LNCAP (cell line): ENCODE measurements around the gene VWA3A.
A peak's percentile ranks its signal among the peaks of the same experiment; 100 is the strongest.

Experiments
- CTCF ChIP-seq: fragments of 450-650 bp; IDR thresholded peaks from 2 replicates; pipeline ENCODE4 v1.5.1; 2017; ENCODE audit warnings: mild to moderate bottlenecking

VWA3A gene

GRCh38 chr16:22186517-22186916, 94.2 kb downstream of the VWA3A start:
- no peak for TF ChIP-seq CTCF

- TF ChIP-seq CTCF: no peak
Measured at GRCh38 chr16:22188267-22188594, 95.9 kb downstream of the VWA3A start.

GRCh38 chr16:22188595-22189442, 96.5 kb downstream of the VWA3A start:
- TF ChIP-seq CTCF: peak; percentile 86

GRCh38 chr16:22189473-22190080, 97.2 kb downstream of the VWA3A start:
- TF ChIP-seq CTCF: no peak

GRCh38 chr16:22190081-22190775, 97.9 kb downstream of the VWA3A start:
- TF ChIP-seq CTCF: no peak

GRCh38 chr16:22190776-22191531, 98.6 kb downstream of the VWA3A start:
- TF ChIP-seq CTCF: no peak

- no peak for TF ChIP-seq CTCF
Measured at GRCh38 chr16:22191532-22192260, 99.4 kb downstream of the VWA3A start.
